GM19351 (cell line): ENCODE data around the gene SPG7.
"Not testable (repeated sequence)": the region's sequence is repeated elsewhere in the genome, so short reads cannot be mapped to it uniquely, and the experiment has no call there.

Source experiments
- ATAC-seq: cut with Tn5 transposase; IDR thresholded peaks from one replicate; pipeline ENCODE4 v1.9.1; 2021; ENCODE audit warnings: mild to moderate bottlenecking, moderate library complexity; ENCODE audit not compliant: unreplicated experiment

Gene SPG7

DNA sequence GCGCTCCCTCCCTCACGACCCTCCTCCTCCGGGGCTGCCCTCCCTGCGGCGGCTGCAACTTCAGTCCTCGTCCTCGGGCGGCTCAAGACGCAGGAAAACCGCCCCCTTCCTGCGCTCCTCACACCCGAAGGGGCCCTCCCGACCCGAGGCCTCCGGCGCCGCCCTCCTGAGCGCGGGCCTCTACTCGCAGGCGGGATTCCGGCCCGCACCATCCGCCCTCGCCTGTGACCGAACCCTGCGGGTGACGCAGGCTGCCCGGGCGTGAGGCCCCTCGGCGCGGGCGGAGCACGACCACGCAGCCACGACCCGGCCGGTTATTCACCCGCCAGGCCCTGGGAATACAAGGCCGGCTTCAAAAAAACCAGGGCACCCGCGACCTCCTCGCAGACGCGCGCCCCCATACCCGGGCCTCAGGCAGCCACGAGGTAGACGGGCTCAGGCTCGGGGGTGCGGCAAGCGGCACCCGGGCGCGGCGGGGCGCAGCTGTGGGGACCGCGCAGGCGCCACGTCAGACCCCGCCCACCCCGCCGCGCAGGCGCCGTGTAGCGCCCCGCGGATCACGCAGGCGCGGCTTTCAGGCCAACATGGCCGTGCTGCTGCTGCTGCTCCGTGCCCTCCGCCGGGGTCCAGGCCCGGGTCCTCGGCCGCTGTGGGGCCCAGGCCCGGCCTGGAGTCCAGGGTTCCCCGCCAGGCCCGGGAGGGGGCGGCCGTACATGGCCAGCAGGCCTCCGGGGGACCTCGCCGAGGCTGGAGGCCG, at the start of gene SPG7:
TSS of gene SPG7 (plus strand) at position 570 of the 757 bp plus-strand sequence. CDS start at position 585, 15 bp downstream.
- peak; percentile 62 for ATAC-seq

- no peak for ATAC-seq
Measured at GRCh38 chr16:89458551-89458950, 49.7 kb upstream of the SPG7 start.

GRCh38 chr16:89458967-89459366, 49.2 kb upstream of the SPG7 start:
- ATAC-seq: no peak

GRCh38 chr16:89460556-89460955, 47.6 kb upstream of the SPG7 start:
- no peak for ATAC-seq

GRCh38 chr16:89461890-89462289, 46.3 kb upstream of the SPG7 start:
- ATAC-seq: not testable (repeated sequence)

DNA sequence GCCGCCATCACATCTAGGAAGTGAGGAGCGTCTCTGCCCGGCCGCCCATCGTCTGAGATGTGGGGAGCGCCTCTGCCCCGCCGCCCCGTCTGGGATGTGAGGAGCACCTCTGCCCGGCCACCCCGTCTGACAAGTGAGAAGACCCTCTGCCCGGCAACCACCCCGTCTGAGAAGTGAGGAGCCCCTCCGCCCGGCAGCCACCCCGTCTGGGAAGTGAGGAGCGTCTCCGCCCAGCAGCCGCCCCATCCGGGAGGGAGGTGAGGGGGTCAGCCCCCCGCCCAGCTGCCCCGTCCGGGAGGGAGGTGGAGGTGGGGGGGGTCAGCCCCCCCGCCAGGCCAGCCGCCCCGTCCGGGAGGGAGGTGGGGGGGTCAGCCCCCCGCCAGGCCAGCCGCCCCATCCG, 45.6 kb upstream of the SPG7 start:
- ATAC-seq: not testable (repeated sequence)

- not testable (repeated sequence) for ATAC-seq
Measured at GRCh38 chr16:89463312-89463711, 44.9 kb upstream of the SPG7 start.

DNA sequence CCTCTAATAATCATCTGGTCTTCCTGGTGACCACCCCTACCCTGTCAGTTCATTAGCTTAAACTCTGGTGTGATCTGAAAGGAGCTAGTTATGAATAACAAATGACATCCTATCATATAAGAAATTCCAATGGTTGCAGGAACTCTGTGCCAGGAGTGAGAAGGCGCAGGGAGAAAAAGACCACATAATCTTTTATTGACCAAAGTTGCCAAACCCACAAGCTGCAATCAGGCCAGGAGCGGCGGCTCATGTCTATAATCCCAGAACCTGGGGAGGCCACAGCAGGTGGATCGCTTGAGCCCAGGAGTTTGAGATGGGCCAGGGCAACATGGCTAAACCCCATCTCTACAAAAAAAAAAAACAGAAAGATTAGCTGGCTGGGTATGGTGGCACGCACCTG, 41.3 kb upstream of the SPG7 start:
- ATAC-seq: no peak

DNA sequence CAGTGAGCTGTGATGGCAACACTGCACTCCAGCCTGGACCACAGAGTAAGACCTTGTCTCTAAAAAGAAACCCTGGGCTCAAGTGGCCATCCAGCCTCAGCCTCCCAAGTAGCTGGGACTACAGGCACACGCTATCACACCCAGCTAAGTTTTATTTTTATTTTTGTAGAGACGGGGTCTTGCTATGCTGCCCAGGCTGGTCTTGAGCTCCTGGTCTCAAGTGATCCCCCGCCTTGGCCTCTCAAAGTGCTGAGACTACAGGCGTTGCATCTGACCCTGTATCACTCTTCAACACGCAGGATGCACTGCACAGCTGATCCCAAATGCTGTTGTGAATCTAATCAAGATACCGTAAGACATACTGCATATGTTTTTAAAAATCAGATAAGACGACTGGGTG, 40.8 kb upstream of the SPG7 start:
- no peak for ATAC-seq

DNA sequence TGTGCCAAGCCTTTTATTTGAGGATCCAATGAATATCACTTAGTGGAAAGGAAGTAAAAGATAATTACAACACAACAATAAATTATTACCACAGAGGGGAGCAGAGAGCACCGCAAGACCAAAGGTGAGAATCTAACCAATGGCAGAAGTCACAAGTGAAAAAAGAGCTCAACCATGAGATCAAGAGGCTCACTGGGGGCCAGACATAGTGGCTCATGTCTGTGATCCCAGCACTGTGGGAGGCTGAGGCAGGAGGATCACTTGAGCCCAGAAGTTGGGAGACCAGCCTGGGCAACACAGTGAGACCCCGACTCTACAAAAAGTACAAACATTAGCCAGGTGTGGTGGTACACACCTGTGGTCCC, 35.5 kb upstream of the SPG7 start:
- ATAC-seq: no peak

DNA sequence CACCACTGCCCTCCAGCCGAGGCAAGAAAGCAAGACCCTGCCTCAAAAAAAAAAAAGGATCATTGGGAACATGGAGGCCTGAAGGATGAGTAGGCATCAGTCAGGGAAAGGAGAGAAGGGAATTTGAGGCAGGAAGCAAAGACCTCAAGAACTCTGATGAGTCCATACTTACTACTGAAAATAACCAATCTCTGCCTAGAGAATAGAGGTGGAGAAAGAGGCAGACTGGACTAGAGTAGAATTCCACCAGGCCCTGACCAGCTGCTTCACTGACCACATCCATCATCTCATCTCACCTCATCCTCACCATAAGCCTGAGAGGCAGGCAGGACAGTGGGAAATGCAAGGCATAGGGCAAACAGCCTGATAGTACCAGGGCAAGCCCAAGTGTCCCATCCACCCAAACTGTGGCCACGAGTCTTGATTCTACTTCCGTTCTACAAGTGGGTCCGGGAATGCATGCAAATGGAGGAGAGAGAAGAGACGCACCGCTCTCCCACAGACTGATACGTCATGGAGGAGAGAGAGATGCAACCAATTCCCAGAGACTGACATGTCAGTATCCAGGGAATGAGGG, 35.0 kb upstream of the SPG7 start:
- no peak for ATAC-seq

DNA sequence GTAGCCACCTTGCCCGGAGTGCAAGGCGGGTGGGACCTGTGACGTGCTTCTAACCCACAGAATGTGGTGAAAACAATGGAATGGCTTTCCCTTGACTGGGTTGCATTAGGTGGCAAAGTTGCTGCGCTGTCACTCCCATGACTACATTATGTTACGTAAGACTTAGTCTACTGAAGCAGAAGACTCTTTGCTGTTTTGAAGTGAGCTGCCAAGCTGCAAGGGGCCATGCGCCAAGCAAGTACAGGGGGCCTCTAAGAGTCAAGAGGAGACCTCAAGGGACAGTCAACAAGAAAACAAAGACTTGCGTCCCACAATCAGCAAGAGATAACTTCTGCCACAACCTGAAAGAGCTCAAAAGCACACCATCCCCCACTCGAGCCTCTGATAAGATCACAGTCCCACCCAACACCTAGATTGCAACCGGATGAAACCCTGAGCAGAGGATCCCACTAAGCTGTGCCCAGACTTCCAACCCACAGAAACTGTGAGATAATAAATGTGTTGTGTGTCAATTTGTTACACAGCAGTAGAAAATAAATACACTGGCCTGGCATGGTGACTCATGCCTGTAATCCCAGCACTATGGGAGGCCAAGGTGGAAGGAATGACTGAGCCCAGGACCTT, 34.3 kb upstream of the SPG7 start:
- ATAC-seq: no peak

DNA sequence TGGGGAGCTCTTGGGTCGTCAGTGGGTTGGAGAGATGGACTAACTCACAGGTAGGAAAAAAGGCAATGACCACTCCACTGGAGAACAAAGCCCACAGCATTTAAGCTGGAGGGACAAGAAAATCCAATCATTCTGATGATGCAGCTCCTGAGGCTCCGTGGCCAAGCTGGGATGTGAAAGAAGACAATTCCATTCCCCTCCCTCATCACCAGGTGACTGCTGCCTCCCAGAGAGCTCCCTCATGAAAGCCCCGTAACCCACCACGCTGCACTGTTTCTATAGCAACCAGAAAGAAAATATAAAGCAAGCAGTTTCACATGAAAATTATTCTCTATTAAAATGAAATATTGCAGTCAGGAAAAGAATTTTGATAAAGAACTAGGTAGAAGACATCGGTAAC, 33.1 kb upstream of the SPG7 start:
- no peak for ATAC-seq

DNA sequence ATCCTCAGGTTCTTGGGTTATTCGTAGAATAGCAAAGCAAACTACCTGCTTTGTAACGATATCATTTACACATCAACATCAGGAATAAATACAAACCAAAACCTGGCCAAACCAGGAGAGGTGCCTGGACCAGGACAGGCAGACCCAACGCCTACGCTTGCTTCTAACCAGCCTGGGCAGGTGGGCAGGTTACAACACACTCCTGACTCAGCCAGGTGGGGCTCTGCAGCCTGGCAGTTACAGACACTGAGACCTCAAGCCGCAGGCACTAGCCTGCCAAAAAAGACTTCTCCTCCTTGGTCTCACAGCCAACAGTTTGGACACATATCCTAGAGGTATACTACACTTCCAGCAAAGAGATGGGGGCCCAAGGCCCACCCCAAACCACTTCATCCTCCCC, 31.8 kb upstream of the SPG7 start:
- no peak for ATAC-seq

DNA sequence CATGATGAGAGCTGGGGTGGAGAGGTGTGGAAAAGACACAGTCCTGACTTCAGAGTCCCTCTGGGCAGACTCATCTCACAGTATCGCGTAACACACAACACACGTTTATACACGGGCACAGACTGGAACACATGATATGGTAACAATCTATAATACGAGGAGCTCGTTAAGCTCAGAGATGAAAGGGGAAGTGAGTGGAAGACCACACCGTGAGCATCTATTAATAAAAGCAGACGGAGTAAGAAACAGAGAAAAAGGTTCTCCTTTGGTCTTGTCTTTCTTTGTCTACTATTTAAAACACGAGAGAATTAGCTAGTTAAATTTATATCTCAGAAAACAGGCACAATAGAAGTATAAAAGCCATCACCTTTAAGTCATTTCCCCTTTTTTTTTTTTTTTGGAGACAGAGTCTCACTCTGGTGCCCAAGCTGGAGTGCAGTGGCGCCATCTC, 31.4 kb upstream of the SPG7 start:
- peak; percentile 57 for ATAC-seq

GRCh38 chr16:89478576-89479221, 29.5 kb upstream of the SPG7 start:
- ATAC-seq: no peak

GRCh38 chr16:89481356-89481955, 26.7 kb upstream of the SPG7 start:
- ATAC-seq: no peak

DNA sequence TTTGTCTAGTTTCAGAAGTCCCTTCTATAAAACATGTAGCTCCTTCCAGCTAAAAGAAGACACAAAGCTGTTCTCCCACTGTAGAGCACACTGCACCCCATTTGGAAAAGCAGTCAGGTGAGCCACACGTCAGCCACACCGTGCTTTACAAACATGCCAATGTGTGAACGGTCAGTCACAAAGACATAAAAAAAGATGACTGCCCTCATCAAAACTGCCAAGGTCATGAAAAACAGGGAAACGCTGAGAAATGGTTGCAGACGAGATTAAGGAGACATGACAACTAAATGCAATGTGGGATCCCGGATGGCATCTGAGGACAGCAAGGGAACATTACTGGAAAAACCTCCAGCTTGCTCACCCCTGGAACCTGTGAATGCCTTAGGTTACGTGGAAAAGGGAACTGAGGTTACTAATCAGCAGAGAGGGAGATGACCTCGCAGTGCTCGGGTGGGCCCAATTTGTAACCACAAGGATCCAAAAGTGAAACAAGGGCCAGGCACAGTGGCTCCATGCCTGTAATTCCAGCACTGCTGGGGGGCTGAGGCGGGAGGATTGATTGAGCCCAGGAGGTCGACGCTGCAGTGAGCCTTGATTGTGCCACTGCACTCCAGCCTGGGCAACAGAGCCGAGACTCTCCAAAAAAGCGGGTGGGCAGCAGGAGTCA, 25.9 kb upstream of the SPG7 start:
- no peak for ATAC-seq

GRCh38 chr16:89482817-89483205, 25.4 kb upstream of the SPG7 start:
- ATAC-seq: no peak

GRCh38 chr16:89484041-89484501, 24.1 kb upstream of the SPG7 start:
- ATAC-seq: no peak
